ENCODE measurements around the gene RNF11. TPM values are rescaled to one million over a fixed set of nuclear protein-coding genes. Genes with fewer than 3 reads are reported as not detected.

The RNF11 gene
- polyA plus RNA-seq, 2 of the 4 experiments (the other 2 are of a cell fraction): 28.5 to 56.8 TPM

- ATAC-seq: peak in 1 of 2 experiments; percentile 7; a peak in 1 of 6 replicates
- TF ChIP-seq CBX8 (IDR thresholded peaks at IDR 0.05) (no peak), CHD2 (IDR thresholded peaks at IDR 0.05; ENCODE audit: low read length, partially characterized antibody) (no peak), POLR2AphosphoS2 (conservative IDR thresholded peaks at IDR 0.05; ENCODE audit: low read length) (no peak), SMC3 (IDR thresholded peaks at IDR 0.05) (no peak), RFX5 (IDR thresholded peaks at IDR 0.05) (no peak), PBX3 (IDR thresholded peaks at IDR 0.05) (no peak), KDM5A (IDR thresholded peaks at IDR 0.05) (no peak), MAZ (IDR thresholded peaks at IDR 0.05; ENCODE audit: borderline replicate concordance, low read depth, low read length) (no peak), GATA3 (IDR thresholded peaks at IDR 0.05; ENCODE audit: borderline replicate concordance) (no peak)
- FAIRE-seq: no peak
- CTCF ChIA-PET: interaction anchor here (1.4 to 1.5 kb wide), 2 partner anchors 43 to 46 kb away, joined by 5 read pairs; no protein-coding TSS in a partner anchor
- Histone ChIP-seq H3K4me3 (no peak overlapping the region), H3K4me2 (peak overlapping the region; percentile 95), H3K27ac (peak overlapping the region; percentile 11 to 98; a peak in 3 of 6 replicates), H3K9me3 (no peaks in the 10 kb centered on the region), H3K4me1 (peaks cover 21% of the 10 kb centered on the region)
- WGBS (ENCODE audit: missing lambda C conversion rate): 61% methylated on average over 6 of the region's 8 CpGs
- peak in 1 of 2 experiments; percentile 31 for DNase-seq (ENCODE audit: low read depth in 1 of 2, low spot score in 1 of 2)
- POLR2A ChIA-PET: interaction anchor here (1.6 kb wide), 1 partner anchor 62 kb away, joined by 5 read pairs; no protein-coding TSS in a partner anchor
These were observed 1.2 kb upstream of the RNF11 start for GRCh38 chr1:51234721-51235425.

- H3K4me2 ChIP-seq: peak overlapping the region; percentile 95
- peak overlapping the region; percentile 98 to 99 for H3K27ac ChIP-seq
- no peaks in the 10 kb centered on the region for H3K9me3 ChIP-seq
- ChIA-PET POLR2A (interaction anchor here (0.6 to 1.6 kb wide), 5 partner anchors 11 to 260 kb away, joined by 3 to 5 read pairs (median 3); no protein-coding TSS in a partner anchor), CTCF (interaction anchor here (1.4 kb wide), 1 partner anchor 48 kb away, joined by 5 read pairs; no protein-coding TSS in a partner anchor)
- H3K4me1 ChIP-seq: peaks cover 25% of the 10 kb centered on the region
- peak overlapping the region; percentile 100 for H3K4me3 ChIP-seq
- DNase-seq (ENCODE audit: low read depth in 1 of 2, low spot score in 1 of 2) (no peak), FAIRE-seq (no peak), ATAC-seq (peak; percentile 54 to 71)
- no peak for TF ChIP-seq PBX3 (IDR thresholded peaks at IDR 0.05)
- TF ChIP-seq EHF (CRISPR knock-in tag; IDR thresholded peaks at IDR 0.05): no peak
- TF ChIP-seq NR3C1 (IDR thresholded peaks at IDR 0.05): no peak
- no peak for TF ChIP-seq HES2 (IDR thresholded peaks at IDR 0.05)
- no peak for TF ChIP-seq USF2 (IDR thresholded peaks at IDR 0.05)
- TF ChIP-seq HDAC2 (IDR thresholded peaks at IDR 0.05): no peak
- TF ChIP-seq MAX (IDR thresholded peaks at IDR 0.05): no peak
- no peak for TF ChIP-seq CBX2 (IDR thresholded peaks at IDR 0.05; ENCODE audit: borderline replicate concordance, low read depth)
- TF ChIP-seq SREBF2 (IDR thresholded peaks at IDR 0.05): no peak
- TF ChIP-seq MAFK (IDR thresholded peaks at IDR 0.05; ENCODE audit: partially characterized antibody): no peak
- TF ChIP-seq ESRRA (IDR thresholded peaks at IDR 0.05; ENCODE audit: borderline replicate concordance, low read length): no peak
- no peak for TF ChIP-seq PHF8 (IDR thresholded peaks at IDR 0.05; ENCODE audit: borderline replicate concordance, low read depth)
- no peak for TF ChIP-seq SMC3 (IDR thresholded peaks at IDR 0.05)
- TF ChIP-seq HOXB5 (CRISPR knock-in tag; IDR thresholded peaks at IDR 0.05): no peak
- no peak; a peak in 1 of 5 replicates for TF ChIP-seq JUN (IDR thresholded peaks at IDR 0.05)
- no peak for TF ChIP-seq REST (IDR thresholded peaks at IDR 0.05)
- no peak for TF ChIP-seq RFX5 (IDR thresholded peaks at IDR 0.05)
- no peak for TF ChIP-seq CEBPB (IDR thresholded peaks at IDR 0.05)
- TF ChIP-seq ZSCAN20 (CRISPR knock-in tag; IDR thresholded peaks at IDR 0.05): no peak
- no peak for TF ChIP-seq HMGXB4 (CRISPR knock-in tag; IDR thresholded peaks at IDR 0.05; ENCODE audit: borderline replicate concordance)
- 2% methylated on average over 11 of the region's 54 CpGs for WGBS (ENCODE audit: missing lambda C conversion rate)
These were observed 668 bp downstream of the RNF11 start for GRCh38 chr1:51236531-51237350.
